Psoas muscle (tissue), 8 donors: ENCODE data around the gene ITPR3. TPM values are rescaled to one million over a fixed set of nuclear protein-coding genes. Genes with fewer than 3 reads are reported as not detected.

ENCODE experiments used
- ATAC-seq, 4 donors: fragments of 200-7000 bp; cut with Tn5 transposase; one replicate each; pipeline ENCODE4 v1.9.1; 2020; ENCODE audit warnings: moderate library complexity in 3 of 4, mild to moderate bottlenecking in 2 of 4
- DNase-seq, 2 donors: peaks; one replicate each; pipeline ENCODE4 v3.0.0-alpha.2; 2020
- H3K27ac ChIP-seq: fragments of 200-600 bp; one replicate; pipeline ENCODE4 v1.8.0; 2022
- H3K27me3 ChIP-seq, 3 donors: fragments of 200-600 bp in 1 of 3; one replicate each; pipeline versions ENCODE4 v1.6.1 to v1.8.0; 2013 to 2022; ENCODE audit warnings: low read length in 2 of 3, mild to moderate bottlenecking in 2 of 3, moderate library complexity in 1 of 3; ENCODE audit not compliant: insufficient read depth in 3 of 3
- H3K36me3 ChIP-seq, 2 donors: fragments of 200-600 bp in 1 of 2; one replicate each; pipeline versions ENCODE4 v1.6.1 to v1.8.0; 2013 to 2022; ENCODE audit warnings: low read depth in 1 of 2, mild to moderate bottlenecking in 1 of 2, moderate library complexity in 1 of 2; ENCODE audit not compliant: insufficient read depth in 1 of 2
- H3K4me1 ChIP-seq: fragments of 200-600 bp; one replicate; pipeline ENCODE4 v1.8.0; 2022
- H3K4me3 ChIP-seq: fragments of 200-600 bp; one replicate; pipeline ENCODE4 v1.8.0; 2022; ENCODE audit warnings: mild to moderate bottlenecking
- H3K9me3 ChIP-seq: fragments of 200-600 bp; one replicate; pipeline ENCODE4 v1.8.0; 2022
- CTCF ChIP-seq: fragments of 200-600 bp; IDR thresholded peaks from one replicate; pipeline ENCODE4 v1.8.0; 2022; ENCODE audit warnings: antibody characterized with exemption
- WGBS, 3 donors: extraction: QIAGEN DNeasy Blood & Tissue Kit; methylation state at CpG; one replicate each; pipeline versions ENCODE4 v1.1.6 to v1.1.7; 2013; 5-methylcytosine and 5-hydroxymethylcytosine counted together
- intact Hi-C, 2 donors: fragments of 100-400 bp; cut with DNase I; formaldehyde crosslinking; loops; one replicate each; pipeline versions ENCODE4 v1.11.0 to v1.14.2; 2022
- polyA plus RNA-seq, 3 donors: library from polyadenylated mRNA; stranded (reverse); fragments of 200-250 nt; gene quantifications; one replicate each; pipeline ENCODE4 v1.2.3, GENCODE V29; 2013
- total RNA-seq, 4 donors: library from RNA; stranded (reverse); fragmentation: NEBNext Ultra II Directional in 2 of 4; extraction: Animal tissue kit (Norgen Biotek cat#: 25700) in 2 of 4; gene quantifications; one replicate each; pipeline versions ENCODE4 v1.2.1 to v1.2.4, GENCODE V29; 2021 to 2023
- donor health status: healthy with polysubstance abuse.
- donor health status: DM: no; HTN: no; CAD: no; lungs with moderate emphysema.
- donor health status: Bipolar disorder and iron deficiency.
- donor health status: healthy.
- donor health status: DM: yes; HTN: yes; CAD: no.
- donor health status: DM: no; HTN: no; CAD: no.
- donor health status: DM: no; HTN: no; CAD: no.
- donor health status: DM: yes; HTN: yes; CAD: no.

The ITPR3 gene
- total and polyA plus RNA-seq, 7 donors = 1.9 to 7.4 (median 3.8) TPM

DNA sequence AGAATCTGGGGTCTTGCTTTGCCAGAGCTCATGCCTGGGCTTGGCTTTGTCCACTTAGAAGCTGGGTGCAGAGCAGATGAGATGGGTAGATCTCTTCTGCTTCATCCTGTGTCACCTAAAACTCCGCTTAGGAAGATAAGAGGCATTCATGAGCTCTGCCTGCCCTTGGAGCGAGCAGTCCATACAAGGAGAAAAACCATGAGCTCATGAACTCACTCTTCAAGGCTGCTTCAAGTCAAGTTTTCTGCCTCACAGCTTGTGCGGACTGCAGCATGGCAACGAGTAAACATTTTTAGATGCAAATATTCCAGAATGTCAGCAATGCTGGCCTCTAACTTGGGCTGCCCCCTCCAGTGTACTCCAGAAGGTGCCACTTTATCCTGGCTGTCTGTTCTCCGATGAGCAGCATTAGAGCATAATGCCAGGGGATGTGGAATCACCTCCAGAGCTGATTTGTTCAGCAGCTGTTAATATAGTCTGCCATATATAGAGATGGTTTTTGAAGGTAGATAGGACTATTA lies 101.0 kb downstream of the ITPR3 start:
- Histone ChIP-seq H3K4me1 (peaks cover 10% of the 10 kb centered on the region), H3K4me3 (no peak overlapping the region), H3K27ac (peak overlapping the region; percentile 6), H3K27me3 (no peaks in the 10 kb centered on the region), H3K9me3 (no peaks in the 10 kb centered on the region), H3K36me3 (peaks cover 3 to 58% of the 10 kb centered on the region in 2 donors)
- intact Hi-C loops = no loop called here
- WGBS, 3 donors = 61 to 76% (median 72%) methylated on average over 5 of the region's 5 CpGs
- no peak for TF ChIP-seq CTCF
- ATAC-seq (no peak), DNase-seq (no peak)

GRCh38 chr6:33723371-33724085 lies 102.4 kb downstream of the ITPR3 start:
- no peak for TF ChIP-seq CTCF
- Histone ChIP-seq H3K36me3 (peaks cover 3 to 71% of the 10 kb centered on the region in 2 donors), H3K4me1 (peaks cover 22% of the 10 kb centered on the region), H3K9me3 (no peaks in the 10 kb centered on the region), H3K4me3 (no peak overlapping the region), H3K27me3 (no peaks in the 10 kb centered on the region), H3K27ac (peak overlapping the region; percentile 36)
- WGBS, 3 donors = 31 to 41% (median 34%) methylated on average over 3 of the region's 3 CpGs
- ATAC-seq (no peak), DNase-seq (no peak)
- intact Hi-C loops = no loop called here

DNA sequence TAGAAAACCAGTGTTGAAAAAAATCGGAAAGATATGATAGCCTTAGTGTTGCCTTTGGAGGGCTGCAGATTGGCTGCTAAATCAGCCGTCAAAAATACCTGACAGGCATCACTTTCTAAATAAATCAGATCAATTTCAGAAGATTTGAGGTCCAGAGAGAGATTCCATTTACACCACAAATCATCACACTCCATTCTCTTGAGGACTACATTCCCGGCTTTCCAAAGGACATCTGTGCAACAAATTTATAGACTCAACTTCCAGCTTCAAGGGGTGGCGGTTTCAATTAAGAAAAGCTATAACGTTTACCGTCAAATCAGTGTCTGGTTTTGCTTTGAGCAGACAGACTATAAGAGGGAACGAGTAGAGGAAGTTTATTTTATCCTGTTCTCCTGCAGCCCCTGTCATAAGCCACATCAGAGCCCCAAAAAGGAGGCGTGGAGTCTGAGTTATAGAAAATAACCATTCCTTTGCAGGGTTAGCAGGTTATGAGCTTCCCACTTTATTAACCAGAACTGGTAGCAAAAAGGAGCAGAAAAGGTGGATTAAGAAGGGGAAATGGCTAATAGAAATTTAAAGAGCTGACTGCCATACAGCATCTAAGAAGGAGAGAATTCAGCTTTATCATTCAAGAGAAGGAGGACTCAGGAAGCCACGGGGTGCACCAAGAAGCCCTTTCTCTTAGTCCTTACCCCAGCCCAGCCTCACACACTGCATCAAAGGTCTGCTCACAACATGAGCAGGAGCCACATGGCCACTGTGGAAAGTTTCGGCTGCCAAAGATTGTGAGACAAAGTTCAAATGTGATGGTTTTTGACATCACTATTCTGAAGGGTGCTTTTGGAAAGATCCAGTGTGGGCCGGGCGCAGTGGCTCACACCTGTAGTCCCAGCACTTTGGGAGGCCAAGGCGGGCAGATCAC lies 103.2 kb downstream of the ITPR3 start:
- H3K4me3 ChIP-seq = no peak overlapping the region
- no peaks in the 10 kb centered on the region for H3K27me3 ChIP-seq
- ATAC-seq (no peak), DNase-seq (no peak)
- no peaks in the 10 kb centered on the region for H3K9me3 ChIP-seq
- no peak for TF ChIP-seq CTCF
- peak overlapping the region; percentile 36 for H3K27ac ChIP-seq
- intact Hi-C loops = no loop called here
- 60 to 64% (median 64%) methylated on average over 13 of the region's 13 CpGs for WGBS, 3 donors
- H3K36me3 ChIP-seq = peaks cover 3 to 75% of the 10 kb centered on the region in 2 donors
- peaks cover 31% of the 10 kb centered on the region for H3K4me1 ChIP-seq

DNA sequence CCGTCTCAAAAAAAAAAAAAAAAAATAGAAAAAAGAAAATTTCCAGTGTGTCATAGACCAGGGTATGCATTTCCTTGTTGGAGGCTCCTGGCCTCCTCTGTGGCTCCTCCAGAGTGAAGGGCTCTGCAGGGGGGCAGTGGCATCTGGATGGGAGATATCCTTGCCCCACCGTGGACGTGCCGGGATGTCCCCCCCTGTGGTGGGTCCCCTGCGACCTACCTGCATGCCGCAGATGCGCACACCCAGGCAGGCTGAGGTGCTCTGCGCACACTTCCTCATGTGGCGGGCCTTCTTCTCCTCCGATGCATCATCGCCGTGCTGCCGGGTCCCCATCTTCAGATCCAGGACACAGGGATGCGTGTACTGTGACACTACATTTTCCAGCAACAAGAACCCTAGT lies 104.1 kb downstream of the ITPR3 start:
- Histone ChIP-seq H3K4me1 (peaks cover 38% of the 10 kb centered on the region), H3K4me3 (no peak overlapping the region), H3K36me3 (peaks cover 3 to 81% of the 10 kb centered on the region in 2 donors), H3K9me3 (no peaks in the 10 kb centered on the region), H3K27ac (no peak overlapping the region), H3K27me3 (no peaks in the 10 kb centered on the region)
- 80 to 84% (median 81%) methylated on average over 12 to 14 of the region's 14 CpGs for WGBS, 3 donors
- DNase-seq (no peak), ATAC-seq (no peak)
- no peak for TF ChIP-seq CTCF
- intact Hi-C loops = no loop called here
